ENCODE results near the gene CDK2AP2.
"Not testable (repeated sequence)": the region's sequence is repeated elsewhere in the genome, so short reads cannot be mapped to it uniquely, and the experiment has no call there.

Gene CDK2AP2
- total RNA-seq: 25.5 to 41.0 (median 27.8) reads per million in 3 donors

GRCh38 chr11:67507864-67508485, at the start of gene CDK2AP2:
Gene CDK2AP2 (minus strand): TSS chr11:67508162. CDS start chr11:67508082, 80 bp downstream.
- DNase-seq: peak; percentile 95 to 97 (median 96)
- peaks cover 41% of the 10 kb centered on the region for H3K4me1 ChIP-seq (ENCODE audit: control insufficient read depth, insufficient read depth, low read length, poor library complexity, severe bottlenecking)
- H3K27ac ChIP-seq (ENCODE audit: insufficient read depth, low read length, poor library complexity, severe bottlenecking): peak within 1 kb of the TSS; percentile 98
- peak within 1 kb of the TSS; percentile 95 for H3K4me3 ChIP-seq (ENCODE audit: insufficient read depth, low read depth, low read length, poor library complexity, severe bottlenecking)
- H3K27me3 ChIP-seq (replicated peaks; ENCODE audit: control insufficient read depth, insufficient read depth, low read length, poor library complexity, severe bottlenecking): no peaks in the 10 kb centered on the region
- peaks cover 5% of the 10 kb centered on the region for H3K36me3 ChIP-seq (ENCODE audit: control insufficient read depth, insufficient read depth, low read length)
- no peaks in the 10 kb centered on the region for H3K9me3 ChIP-seq (ENCODE audit: control insufficient read depth, low read length)

GRCh38 chr11:67556244-67556643, 48.3 kb upstream of the CDK2AP2 start:
- H3K4me3 ChIP-seq (ENCODE audit: insufficient read depth, low read depth, low read length, poor library complexity, severe bottlenecking): no peak overlapping the region
- no peak for DNase-seq
- H3K9me3 ChIP-seq (ENCODE audit: control insufficient read depth, low read length): no peaks in the 10 kb centered on the region
- no peaks in the 10 kb centered on the region for H3K27me3 ChIP-seq (replicated peaks; ENCODE audit: control insufficient read depth, insufficient read depth, low read length, poor library complexity, severe bottlenecking)
- H3K36me3 ChIP-seq (ENCODE audit: control insufficient read depth, insufficient read depth, low read length): no peaks in the 10 kb centered on the region
- H3K4me1 ChIP-seq (ENCODE audit: control insufficient read depth, insufficient read depth, low read length, poor library complexity, severe bottlenecking): no peaks in the 10 kb centered on the region
- H3K27ac ChIP-seq (ENCODE audit: insufficient read depth, low read length, poor library complexity, severe bottlenecking): no peak overlapping the region

GRCh38 chr11:67551697-67552096, 43.7 kb upstream of the CDK2AP2 start:
- H3K4me3 ChIP-seq (ENCODE audit: insufficient read depth, low read depth, low read length, poor library complexity, severe bottlenecking); DNase-seq; H3K36me3 ChIP-seq (ENCODE audit: control insufficient read depth, insufficient read depth, low read length): not testable (repeated sequence)

GRCh38 chr11:67551127-67551526, 43.2 kb upstream of the CDK2AP2 start:
- H3K9me3 ChIP-seq (ENCODE audit: control insufficient read depth, low read length): no peaks in the 10 kb centered on the region
- no peak for DNase-seq
- no peak overlapping the region for H3K27ac ChIP-seq (ENCODE audit: insufficient read depth, low read length, poor library complexity, severe bottlenecking)
- no peaks in the 10 kb centered on the region for H3K36me3 ChIP-seq (ENCODE audit: control insufficient read depth, insufficient read depth, low read length)
- H3K4me1 ChIP-seq (ENCODE audit: control insufficient read depth, insufficient read depth, low read length, poor library complexity, severe bottlenecking): no peaks in the 10 kb centered on the region
- H3K27me3 ChIP-seq (replicated peaks; ENCODE audit: control insufficient read depth, insufficient read depth, low read length, poor library complexity, severe bottlenecking): no peaks in the 10 kb centered on the region
- H3K4me3 ChIP-seq (ENCODE audit: insufficient read depth, low read depth, low read length, poor library complexity, severe bottlenecking): no peak overlapping the region

More at GRCh38 chr11:67551697-67552096, 43.7 kb upstream of the CDK2AP2 start:
- not testable (repeated sequence) for H3K27me3 ChIP-seq (replicated peaks; ENCODE audit: control insufficient read depth, insufficient read depth, low read length, poor library complexity, severe bottlenecking); H3K27ac ChIP-seq (ENCODE audit: insufficient read depth, low read length, poor library complexity, severe bottlenecking); H3K4me1 ChIP-seq (ENCODE audit: control insufficient read depth, insufficient read depth, low read length, poor library complexity, severe bottlenecking); H3K9me3 ChIP-seq (ENCODE audit: control insufficient read depth, low read length)

GRCh38 chr11:67548555-67549110, 40.7 kb upstream of the CDK2AP2 start:
- Histone ChIP-seq H3K27ac (ENCODE audit: insufficient read depth, low read length, poor library complexity, severe bottlenecking) (no peak overlapping the region), H3K36me3 (ENCODE audit: control insufficient read depth, insufficient read depth, low read length) (no peaks in the 10 kb centered on the region), H3K9me3 (ENCODE audit: control insufficient read depth, low read length) (no peaks in the 10 kb centered on the region), H3K4me1 (ENCODE audit: control insufficient read depth, insufficient read depth, low read length, poor library complexity, severe bottlenecking) (no peaks in the 10 kb centered on the region), H3K27me3 (replicated peaks; ENCODE audit: control insufficient read depth, insufficient read depth, low read length, poor library complexity, severe bottlenecking) (no peaks in the 10 kb centered on the region), H3K4me3 (ENCODE audit: insufficient read depth, low read depth, low read length, poor library complexity, severe bottlenecking) (no peak overlapping the region)
- DNase-seq: no peak

GRCh38 chr11:67548112-67548511, 40.1 kb upstream of the CDK2AP2 start:
- not testable (repeated sequence) for H3K4me3 ChIP-seq (ENCODE audit: insufficient read depth, low read depth, low read length, poor library complexity, severe bottlenecking); H3K27me3 ChIP-seq (replicated peaks; ENCODE audit: control insufficient read depth, insufficient read depth, low read length, poor library complexity, severe bottlenecking); H3K27ac ChIP-seq (ENCODE audit: insufficient read depth, low read length, poor library complexity, severe bottlenecking); H3K4me1 ChIP-seq (ENCODE audit: control insufficient read depth, insufficient read depth, low read length, poor library complexity, severe bottlenecking); H3K36me3 ChIP-seq (ENCODE audit: control insufficient read depth, insufficient read depth, low read length); DNase-seq; H3K9me3 ChIP-seq (ENCODE audit: control insufficient read depth, low read length)

GRCh38 chr11:67545280-67545679, 37.3 kb upstream of the CDK2AP2 start:
- Histone ChIP-seq H3K27ac (ENCODE audit: insufficient read depth, low read length, poor library complexity, severe bottlenecking) (no peak overlapping the region), H3K4me3 (ENCODE audit: insufficient read depth, low read depth, low read length, poor library complexity, severe bottlenecking) (no peak overlapping the region), H3K36me3 (ENCODE audit: control insufficient read depth, insufficient read depth, low read length) (no peaks in the 10 kb centered on the region), H3K4me1 (ENCODE audit: control insufficient read depth, insufficient read depth, low read length, poor library complexity, severe bottlenecking) (no peaks in the 10 kb centered on the region), H3K9me3 (ENCODE audit: control insufficient read depth, low read length) (no peaks in the 10 kb centered on the region), H3K27me3 (replicated peaks; ENCODE audit: control insufficient read depth, insufficient read depth, low read length, poor library complexity, severe bottlenecking) (no peaks in the 10 kb centered on the region)
- DNase-seq: no peak

- no peak for DNase-seq
- no peaks in the 10 kb centered on the region for H3K36me3 ChIP-seq (ENCODE audit: control insufficient read depth, insufficient read depth, low read length)
- no peak overlapping the region for H3K4me3 ChIP-seq (ENCODE audit: insufficient read depth, low read depth, low read length, poor library complexity, severe bottlenecking)
- H3K4me1 ChIP-seq (ENCODE audit: control insufficient read depth, insufficient read depth, low read length, poor library complexity, severe bottlenecking): no peaks in the 10 kb centered on the region
- H3K27ac ChIP-seq (ENCODE audit: insufficient read depth, low read length, poor library complexity, severe bottlenecking): no peak overlapping the region
- no peaks in the 10 kb centered on the region for H3K9me3 ChIP-seq (ENCODE audit: control insufficient read depth, low read length)
- H3K27me3 ChIP-seq (replicated peaks; ENCODE audit: control insufficient read depth, insufficient read depth, low read length, poor library complexity, severe bottlenecking): no peaks in the 10 kb centered on the region
Measured at GRCh38 chr11:67544616-67545242, 36.8 kb upstream of the CDK2AP2 start.

GRCh38 chr11:67543585-67543984, 35.6 kb upstream of the CDK2AP2 start:
- no peak overlapping the region for H3K27ac ChIP-seq (ENCODE audit: insufficient read depth, low read length, poor library complexity, severe bottlenecking)
- H3K27me3 ChIP-seq (replicated peaks; ENCODE audit: control insufficient read depth, insufficient read depth, low read length, poor library complexity, severe bottlenecking): no peaks in the 10 kb centered on the region
- H3K4me1 ChIP-seq (ENCODE audit: control insufficient read depth, insufficient read depth, low read length, poor library complexity, severe bottlenecking): no peaks in the 10 kb centered on the region
- H3K4me3 ChIP-seq (ENCODE audit: insufficient read depth, low read depth, low read length, poor library complexity, severe bottlenecking): no peak overlapping the region
- no peaks in the 10 kb centered on the region for H3K9me3 ChIP-seq (ENCODE audit: control insufficient read depth, low read length)
- H3K36me3 ChIP-seq (ENCODE audit: control insufficient read depth, insufficient read depth, low read length): no peaks in the 10 kb centered on the region
- no peak for DNase-seq

- H3K4me3 ChIP-seq (ENCODE audit: insufficient read depth, low read depth, low read length, poor library complexity, severe bottlenecking): no peak overlapping the region
Measured at GRCh38 chr11:67542971-67543370, 35.0 kb upstream of the CDK2AP2 start.

More at GRCh38 chr11:67542971-67543370, 35.0 kb upstream of the CDK2AP2 start:
- Histone ChIP-seq H3K27me3 (replicated peaks; ENCODE audit: control insufficient read depth, insufficient read depth, low read length, poor library complexity, severe bottlenecking) (no peaks in the 10 kb centered on the region), H3K4me1 (ENCODE audit: control insufficient read depth, insufficient read depth, low read length, poor library complexity, severe bottlenecking) (no peaks in the 10 kb centered on the region), H3K27ac (ENCODE audit: insufficient read depth, low read length, poor library complexity, severe bottlenecking) (no peak overlapping the region), H3K36me3 (ENCODE audit: control insufficient read depth, insufficient read depth, low read length) (no peaks in the 10 kb centered on the region), H3K9me3 (ENCODE audit: control insufficient read depth, low read length) (no peaks in the 10 kb centered on the region)
- DNase-seq: no peak

Data from effector memory CD4-positive, alpha-beta T cell (primary cell).